Measurements from ENCODE around the gene ARHGAP10.

ARHGAP10 gene

GRCh38 chr4:147768113-147768512 lies 36.2 kb downstream of the ARHGAP10 start:
- peak; percentile 96 for DNase-seq (ENCODE audit: low read depth)

- DNase-seq (ENCODE audit: low read depth), result peak; percentile 80
These were observed 37.5 kb downstream of the ARHGAP10 start for GRCh38 chr4:147769386-147769785.

GRCh38 chr4:147770831-147771230 lies 38.9 kb downstream of the ARHGAP10 start:
- DNase-seq (ENCODE audit: low read depth), result no peak

GRCh38 chr4:147772056-147772455 lies 40.2 kb downstream of the ARHGAP10 start:
- no peak for DNase-seq (ENCODE audit: low read depth)

GRCh38 chr4:147772459-147772969 lies 40.6 kb downstream of the ARHGAP10 start:
- peak; percentile 75 for DNase-seq (ENCODE audit: low read depth)

- peak; percentile 75 for DNase-seq (ENCODE audit: low read depth)
These were observed 41.6 kb downstream of the ARHGAP10 start for GRCh38 chr4:147773261-147774184.

- DNase-seq (ENCODE audit: low read depth), result no peak
These were observed 44.8 kb downstream of the ARHGAP10 start for GRCh38 chr4:147776716-147777115.

GRCh38 chr4:147777456-147778091 lies 45.7 kb downstream of the ARHGAP10 start:
- DNase-seq (ENCODE audit: low read depth), result peak; percentile 50

- DNase-seq (ENCODE audit: low read depth), result no peak
These were observed 47.1 kb downstream of the ARHGAP10 start for GRCh38 chr4:147778942-147779341.

- no peak for DNase-seq (ENCODE audit: low read depth)
These were observed 47.6 kb downstream of the ARHGAP10 start for GRCh38 chr4:147779451-147779850.

GRCh38 chr4:147780137-147780777 lies 48.4 kb downstream of the ARHGAP10 start:
- DNase-seq (ENCODE audit: low read depth), result no peak

- peak; percentile 85 for DNase-seq (ENCODE audit: low read depth)
These were observed 50.3 kb downstream of the ARHGAP10 start for GRCh38 chr4:147782087-147782781.

- DNase-seq (ENCODE audit: low read depth), result no peak
These were observed 53.2 kb downstream of the ARHGAP10 start for GRCh38 chr4:147785129-147785528.

- no peak for DNase-seq (ENCODE audit: low read depth)
These were observed 54.1 kb downstream of the ARHGAP10 start for GRCh38 chr4:147786031-147786430.

GRCh38 chr4:147786531-147786930 lies 54.6 kb downstream of the ARHGAP10 start:
- no peak for DNase-seq (ENCODE audit: low read depth)

- DNase-seq (ENCODE audit: low read depth), result peak; percentile 82
These were observed 55.3 kb downstream of the ARHGAP10 start for GRCh38 chr4:147787204-147787603.

- no peak for DNase-seq (ENCODE audit: low read depth)
These were observed 56.9 kb downstream of the ARHGAP10 start for GRCh38 chr4:147788791-147789190.

- no peak for DNase-seq (ENCODE audit: low read depth)
These were observed 57.7 kb downstream of the ARHGAP10 start for GRCh38 chr4:147789596-147789995.

- no peak for DNase-seq (ENCODE audit: low read depth)
These were observed 58.5 kb downstream of the ARHGAP10 start for GRCh38 chr4:147790412-147790811.

- no peak for DNase-seq (ENCODE audit: low read depth)
These were observed 59.5 kb downstream of the ARHGAP10 start for GRCh38 chr4:147791341-147791740.

GRCh38 chr4:147791865-147792264 lies 60.0 kb downstream of the ARHGAP10 start:
- DNase-seq (ENCODE audit: low read depth), result no peak

Measured in iris pigment epithelial cell (primary cell).